HTR-8/SVneo (cell line): ENCODE data around the gene CD83.

Experiments used
- DNase-seq: peaks from one replicate; pipeline ENCODE4 v3.0.0; 2011; ENCODE audit warnings: low spot score, mixed read lengths; ENCODE audit not compliant: insufficient read length
- FAIRE-seq: peaks from 2 replicates; lab custom pipeline; 2011; peaks lifted over from hg19 to GRCh38; lab: Jason Lieb, UNC

The CD83 gene

DNA sequence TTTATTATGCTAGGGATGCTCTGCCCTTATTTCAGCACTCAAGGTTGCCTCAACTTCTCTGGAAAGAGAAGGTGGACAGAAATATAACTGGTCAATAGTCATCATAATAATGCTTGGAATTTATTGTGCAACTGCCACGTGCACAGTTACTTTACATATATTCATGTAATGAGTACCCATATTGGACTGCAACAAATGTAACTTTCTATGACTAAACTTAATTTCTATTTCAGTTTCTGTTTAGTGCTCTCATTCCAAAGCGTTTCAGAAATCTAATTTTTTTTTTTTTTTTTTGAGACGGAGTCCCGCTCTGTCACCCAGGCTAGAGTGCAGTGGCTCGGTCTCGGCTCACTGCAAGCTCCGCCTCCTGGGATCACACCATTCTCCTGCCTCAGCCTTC is 28.3 kb upstream of the CD83 start:
- DNase-seq = no peak
- no peak for FAIRE-seq

GRCh38 chr6:14091339-14091978 is 26.1 kb upstream of the CD83 start:
- no peak for FAIRE-seq
- no peak for DNase-seq

DNA sequence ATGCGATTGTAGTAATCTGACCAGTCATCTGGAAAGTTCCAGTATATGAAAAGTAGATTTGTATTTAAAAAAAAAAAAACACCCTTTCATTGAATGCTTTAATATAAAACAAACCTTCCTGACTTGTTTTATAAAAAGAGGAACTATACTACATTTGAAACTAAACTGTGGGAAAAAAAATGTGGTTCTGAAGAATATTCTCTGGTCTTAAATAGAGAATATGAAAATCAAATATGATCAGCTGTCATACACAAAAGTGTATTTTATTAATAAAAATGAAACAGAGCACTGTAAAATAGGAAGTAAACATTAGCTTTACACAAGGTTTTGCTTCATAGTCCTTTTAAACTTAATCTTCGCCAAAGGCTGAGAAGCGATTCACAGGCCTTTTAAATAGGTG is 25.3 kb upstream of the CD83 start:
- no peak for DNase-seq
- no peak for FAIRE-seq

GRCh38 chr6:14092838-14093789 is 24.5 kb upstream of the CD83 start:
- DNase-seq (no peak), FAIRE-seq (no peak)

DNA sequence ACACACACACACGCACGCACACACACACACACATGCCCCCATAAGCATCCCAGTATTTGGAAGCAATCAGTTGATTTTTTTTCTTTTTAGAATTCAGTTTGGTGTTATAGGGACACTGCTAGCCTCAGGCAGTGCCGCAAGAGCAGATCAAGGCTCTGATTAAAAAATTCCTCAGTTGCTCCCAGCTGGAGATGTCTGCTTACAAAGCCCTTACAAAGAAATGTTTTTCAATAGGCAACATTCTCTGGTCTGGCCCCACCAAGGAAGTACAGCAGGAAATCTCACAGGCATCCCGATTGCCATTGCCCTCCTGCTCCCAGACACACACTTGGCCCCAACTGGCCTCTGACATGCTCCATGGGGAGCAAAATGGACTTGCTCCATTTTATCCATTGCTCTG is 22.9 kb upstream of the CD83 start:
- FAIRE-seq (no peak), DNase-seq (no peak)

DNA sequence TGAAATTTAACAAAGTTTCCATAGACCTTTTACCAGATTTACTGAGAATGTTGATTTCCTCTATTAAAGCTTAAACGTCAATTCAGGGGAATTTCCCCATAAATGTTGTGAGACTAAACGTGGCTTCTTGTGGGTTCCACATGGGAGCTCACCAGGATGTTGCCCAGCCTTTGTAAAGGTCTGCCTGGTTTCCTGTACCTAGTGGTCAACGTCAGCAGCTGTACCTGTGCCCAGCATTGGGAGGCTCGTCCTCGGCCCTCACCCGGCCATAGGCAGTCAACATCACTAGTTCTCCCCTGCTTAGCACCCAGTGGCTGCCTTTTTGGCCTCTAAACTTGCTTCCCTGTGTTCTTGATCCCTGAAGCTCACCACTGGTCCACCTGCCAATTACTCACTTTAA is 22.1 kb upstream of the CD83 start:
- FAIRE-seq (no peak), DNase-seq (no peak)

DNA sequence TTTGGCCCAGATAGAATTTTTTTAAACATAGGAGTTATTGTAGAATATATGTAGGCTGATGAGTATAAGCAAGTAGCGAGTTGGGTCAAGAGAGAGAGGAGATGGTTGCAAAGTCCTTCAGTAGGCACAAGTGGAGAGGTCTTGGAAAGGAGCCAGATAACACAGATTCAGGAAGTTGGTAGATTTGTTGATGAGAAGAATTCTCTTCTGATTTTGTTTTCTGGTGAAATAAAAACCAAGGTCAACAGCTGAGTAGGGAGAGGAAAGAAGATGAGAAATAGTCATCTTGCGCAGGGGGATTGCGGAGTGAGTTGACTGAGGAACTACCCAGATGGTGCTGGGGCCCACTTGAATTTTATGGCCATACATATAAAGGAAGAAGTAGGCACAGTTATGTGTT is 17.4 kb upstream of the CD83 start:
- no peak for FAIRE-seq
- DNase-seq = no peak

DNA sequence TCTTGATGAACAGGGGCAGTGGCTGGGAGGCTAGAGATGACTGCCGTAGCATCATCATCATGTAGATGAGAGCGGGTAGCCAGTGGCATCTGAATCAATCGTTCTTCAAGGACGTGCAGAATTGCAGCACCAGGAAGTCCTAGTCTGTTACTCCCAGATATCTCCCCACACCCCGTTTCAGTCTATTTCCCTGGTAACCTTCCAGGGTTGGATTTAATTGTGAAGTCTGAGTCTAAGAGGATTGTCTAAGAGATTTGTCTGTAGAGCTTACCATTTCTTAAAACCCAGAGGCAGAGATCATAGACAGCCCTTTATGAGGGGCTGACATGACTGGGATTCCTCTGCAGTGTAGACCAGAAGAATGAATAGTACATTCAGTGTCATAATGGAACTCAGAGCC is 16.6 kb upstream of the CD83 start:
- FAIRE-seq (no peak), DNase-seq (no peak)

- FAIRE-seq (no peak), DNase-seq (no peak)
Measured at GRCh38 chr6:14102383-14102782, 15.2 kb upstream of the CD83 start.

DNA sequence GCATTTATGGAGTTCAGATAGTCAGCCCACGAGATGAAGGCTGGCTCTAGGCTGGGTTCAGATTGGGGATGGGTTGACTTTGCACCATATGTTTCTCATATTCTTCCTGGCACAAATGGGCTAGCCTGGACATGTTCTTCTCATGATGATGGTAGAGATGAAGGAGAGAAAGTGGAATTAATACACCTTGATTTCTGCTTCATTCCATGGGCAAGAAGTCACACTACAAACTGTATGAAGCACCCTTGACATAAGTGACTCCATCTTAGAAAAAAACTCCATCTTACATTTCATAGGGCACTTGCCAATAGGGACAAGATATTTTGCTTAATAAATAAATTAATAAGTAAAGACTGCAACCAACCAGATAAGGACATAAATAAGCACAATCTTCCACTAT is 12.0 kb upstream of the CD83 start:
- FAIRE-seq (no peak), DNase-seq (no peak)

DNA sequence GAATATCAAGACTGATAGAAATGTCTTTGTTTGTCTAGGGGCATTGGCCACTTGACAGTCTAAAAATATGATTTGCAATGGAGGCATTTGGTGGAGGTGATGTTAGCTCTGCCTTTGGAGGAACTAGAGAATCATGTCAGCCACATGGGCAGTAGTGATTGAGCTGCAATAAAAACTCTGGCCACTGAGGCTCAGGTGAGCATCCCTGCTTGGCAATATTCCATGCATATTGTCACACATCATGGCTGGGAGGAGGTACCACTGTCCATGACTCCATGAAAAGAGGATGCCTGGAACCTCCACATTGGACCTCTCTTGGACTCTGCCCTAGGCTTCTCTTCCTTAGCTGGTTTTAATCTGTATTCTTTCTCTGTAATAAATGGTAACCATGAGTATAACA is 10.6 kb upstream of the CD83 start:
- DNase-seq = no peak
- no peak for FAIRE-seq

- DNase-seq = no peak
- no peak for FAIRE-seq
Measured at GRCh38 chr6:14107711-14108494, 9.7 kb upstream of the CD83 start.

DNA sequence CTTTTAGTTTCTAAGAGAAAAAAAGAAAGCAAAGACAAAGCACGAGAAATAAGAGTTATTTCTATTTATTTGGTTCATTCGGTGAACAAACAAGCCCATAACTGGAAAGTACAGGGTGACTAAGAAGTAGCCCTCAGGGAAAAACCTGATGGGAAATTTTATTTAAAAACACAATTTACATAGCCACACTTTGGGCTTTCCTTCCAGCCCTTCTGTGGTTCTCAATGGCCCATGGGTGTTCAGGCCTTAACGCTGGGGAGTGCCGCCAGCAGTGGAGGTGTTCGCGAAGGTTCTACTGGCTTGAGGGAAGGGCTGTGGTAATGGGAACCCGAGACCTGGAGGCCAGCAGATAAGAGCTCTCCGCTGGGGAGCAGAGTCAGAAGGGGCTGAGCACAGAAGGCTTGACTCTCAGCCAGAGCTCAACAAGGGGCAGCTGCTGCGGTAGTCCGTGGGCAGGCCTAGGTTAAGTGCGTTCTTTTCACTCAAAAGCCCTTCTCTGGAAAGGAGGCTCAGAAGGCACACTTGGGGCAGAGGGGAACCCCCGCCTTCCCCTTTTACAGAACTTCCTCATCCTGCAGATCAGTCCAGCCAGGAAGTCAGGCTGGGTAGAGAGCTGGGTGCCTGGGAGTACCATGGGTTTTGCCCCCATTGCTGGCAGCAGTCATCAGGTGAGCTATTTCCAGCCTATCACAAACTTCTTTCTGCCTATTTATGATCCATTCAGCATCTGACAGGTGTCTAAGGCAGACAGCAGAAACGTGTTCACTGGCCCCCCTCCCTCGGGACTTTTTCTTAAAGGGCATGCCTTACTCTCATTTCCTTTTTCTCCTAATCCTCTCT is 8.8 kb upstream of the CD83 start:
- no peak for DNase-seq

DNA sequence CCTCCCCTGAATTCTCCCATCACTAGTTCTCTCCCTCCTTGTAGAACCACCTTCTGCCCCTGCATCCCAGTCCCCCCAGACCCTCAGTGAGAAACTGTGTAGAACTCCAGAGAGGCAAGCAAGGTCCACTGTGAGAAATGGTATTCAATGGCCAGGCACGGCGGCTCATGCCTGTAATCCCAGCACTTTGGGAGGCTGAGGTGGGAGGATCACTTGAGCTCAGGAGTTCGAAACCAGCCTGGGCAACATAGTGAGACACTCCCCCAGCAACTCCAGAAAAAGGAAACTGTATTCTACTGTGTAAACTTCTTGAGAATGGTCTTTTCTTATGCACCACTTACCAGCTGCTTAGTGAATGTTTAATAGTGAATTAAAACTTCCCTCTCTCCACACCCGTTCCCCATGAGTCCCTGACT is 8.2 kb upstream of the CD83 start:
- FAIRE-seq = no peak
- DNase-seq = no peak

More for the DNA sequence above, 8.8 kb upstream of the CD83 start:
- FAIRE-seq = no peak

GRCh38 chr6:14110001-14110818 is 7.4 kb upstream of the CD83 start:
- DNase-seq (no peak), FAIRE-seq (no peak)

- DNase-seq = no peak
- no peak for FAIRE-seq
Measured at GRCh38 chr6:14113976-14114375, 3.6 kb upstream of the CD83 start.

GRCh38 chr6:14118091-14118439 is 493 bp downstream of the CD83 start:
- FAIRE-seq = no peak
- DNase-seq = no peak

DNA sequence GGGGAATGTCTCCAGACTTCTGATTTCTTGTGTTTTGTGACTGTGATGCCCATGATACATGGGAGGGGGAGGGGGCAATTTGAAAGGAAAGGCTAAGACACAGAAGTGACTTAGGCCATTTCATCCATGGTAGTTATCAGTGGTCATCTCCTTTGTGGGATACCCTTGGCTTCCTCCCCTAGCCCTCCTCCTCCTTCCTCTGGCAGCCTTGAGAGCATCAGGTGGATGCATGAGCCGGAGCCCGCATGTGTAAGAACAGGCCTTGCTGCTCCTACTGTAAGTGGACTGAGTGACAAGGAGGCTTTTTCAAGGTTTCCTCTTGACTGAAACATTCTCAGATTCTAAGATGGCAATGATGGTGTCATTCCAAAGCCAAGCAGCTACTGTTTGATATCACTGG is 874 bp downstream of the CD83 start:
- DNase-seq (no peak), FAIRE-seq (no peak)

- FAIRE-seq = no peak
- DNase-seq = no peak
Measured at GRCh38 chr6:14119784-14120183, 2.2 kb downstream of the CD83 start.
